GM18508 (cell line): ENCODE measurements around the gene TRIM33.
A peak's percentile ranks its signal among the peaks of the same experiment; 100 is the strongest.
"Not testable (repeated sequence)": the region's sequence is repeated elsewhere in the genome, so short reads cannot be mapped to it uniquely, and the experiment has no call there.

Experiments
- ATAC-seq: cut with Tn5 transposase; IDR thresholded peaks from one replicate; pipeline ENCODE4 v1.9.1; 2021; ENCODE audit warnings: moderate number of reproducible peaks; ENCODE audit not compliant: insufficient read depth, unreplicated experiment

TRIM33 gene

DNA sequence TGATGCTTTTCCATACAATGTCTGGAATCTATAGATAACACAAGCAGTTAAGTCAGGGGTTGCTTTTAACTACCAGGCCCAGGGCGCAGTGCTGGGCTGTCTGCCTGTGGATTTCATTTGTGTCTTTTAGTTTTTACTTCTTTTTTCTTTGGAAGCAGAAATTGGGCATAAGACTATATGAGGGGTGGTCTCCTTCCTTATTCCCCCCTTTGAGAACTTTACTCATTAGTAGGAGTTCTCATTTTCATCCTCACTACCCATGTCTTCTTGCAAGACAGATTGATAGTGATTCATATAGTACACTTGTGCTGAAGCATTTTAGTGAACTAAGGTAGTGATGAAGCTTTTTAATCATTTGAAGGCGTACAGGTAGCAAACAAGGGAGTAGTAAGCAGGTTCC lies 147.8 kb downstream of the TRIM33 start:
- ATAC-seq = not testable (repeated sequence)

- no peak for ATAC-seq
Measured at GRCh38 chr1:114359791-114360190, 151.2 kb downstream of the TRIM33 start.

DNA sequence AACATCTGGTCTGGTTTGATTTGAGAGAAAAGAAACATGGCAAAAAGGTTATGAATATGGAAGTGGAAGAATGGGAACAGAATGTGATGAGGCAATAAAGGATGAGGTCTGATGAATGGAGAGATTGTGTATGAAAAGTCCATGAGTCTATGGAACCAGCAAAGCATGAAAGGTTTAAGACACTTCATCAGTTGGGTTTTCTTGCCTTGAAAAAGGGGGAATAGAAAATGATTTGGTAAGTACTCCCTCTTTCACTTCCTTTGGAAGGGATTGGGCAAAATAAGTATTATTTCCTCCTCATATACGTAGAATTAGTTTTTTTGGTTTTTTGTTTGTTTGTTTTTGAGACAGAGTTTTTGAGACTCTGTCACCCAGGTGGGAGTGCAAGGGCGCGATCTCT lies 155.8 kb downstream of the TRIM33 start:
- ATAC-seq = no peak

- no peak for ATAC-seq
Measured at GRCh38 chr1:114353262-114353661, 157.7 kb downstream of the TRIM33 start.

DNA sequence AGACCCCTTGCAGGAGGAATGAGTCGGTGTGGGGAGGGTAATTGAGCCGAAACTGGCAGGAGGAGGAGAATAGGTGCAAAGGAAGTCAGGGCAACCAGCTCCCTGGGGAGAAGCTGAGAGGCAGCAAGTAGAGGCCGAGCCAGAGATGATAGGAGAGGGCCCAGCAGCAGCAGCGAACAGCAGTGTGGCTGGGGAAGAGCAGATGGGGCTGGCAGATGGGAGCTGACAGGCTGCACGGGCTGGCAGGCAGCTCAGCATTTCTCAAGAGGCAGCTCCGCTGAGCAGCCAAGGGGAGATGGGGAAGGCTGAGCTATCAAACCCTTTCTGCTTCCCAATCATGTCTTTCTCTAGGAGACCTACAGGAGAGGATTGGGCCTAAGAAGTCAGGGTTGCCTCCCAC lies 158.2 kb downstream of the TRIM33 start:
- no peak for ATAC-seq

GRCh38 chr1:114350731-114351445 lies 160.1 kb downstream of the TRIM33 start:
- ATAC-seq = no peak

DNA sequence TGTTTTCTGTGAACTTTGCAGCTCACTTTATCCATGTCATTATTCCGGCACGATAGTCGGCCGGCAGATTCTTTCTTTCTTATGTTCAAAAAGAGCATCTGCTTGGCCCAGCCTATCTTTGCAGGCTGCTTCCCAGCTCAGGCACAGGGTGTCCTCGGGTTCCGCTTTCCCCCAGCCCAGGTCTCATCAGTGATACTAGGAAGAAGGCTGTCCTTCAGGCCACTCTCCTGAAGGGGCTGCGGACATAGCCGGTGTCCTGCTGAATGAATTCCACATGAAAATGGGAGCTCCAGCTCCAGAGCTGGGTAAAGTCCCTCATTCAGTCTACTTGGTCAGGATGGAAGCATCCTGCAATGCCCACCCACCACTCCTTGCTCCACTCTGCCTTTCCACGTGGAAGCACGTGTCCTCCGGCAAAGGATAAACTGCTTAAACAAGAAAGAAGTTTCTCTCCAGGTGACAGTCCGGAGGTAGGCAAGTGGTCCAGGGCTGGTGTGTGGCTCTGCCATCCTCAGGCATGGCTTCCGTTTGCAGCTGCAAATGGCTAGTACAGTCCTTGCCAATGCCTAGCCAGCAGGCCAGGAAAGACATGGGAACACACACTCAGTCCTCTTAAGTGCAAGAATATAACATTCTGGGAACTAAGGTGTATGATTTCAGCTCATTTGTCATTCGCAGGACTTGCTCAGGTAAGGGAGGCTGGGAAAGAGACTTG lies 161.0 kb downstream of the TRIM33 start:
- ATAC-seq = no peak

DNA sequence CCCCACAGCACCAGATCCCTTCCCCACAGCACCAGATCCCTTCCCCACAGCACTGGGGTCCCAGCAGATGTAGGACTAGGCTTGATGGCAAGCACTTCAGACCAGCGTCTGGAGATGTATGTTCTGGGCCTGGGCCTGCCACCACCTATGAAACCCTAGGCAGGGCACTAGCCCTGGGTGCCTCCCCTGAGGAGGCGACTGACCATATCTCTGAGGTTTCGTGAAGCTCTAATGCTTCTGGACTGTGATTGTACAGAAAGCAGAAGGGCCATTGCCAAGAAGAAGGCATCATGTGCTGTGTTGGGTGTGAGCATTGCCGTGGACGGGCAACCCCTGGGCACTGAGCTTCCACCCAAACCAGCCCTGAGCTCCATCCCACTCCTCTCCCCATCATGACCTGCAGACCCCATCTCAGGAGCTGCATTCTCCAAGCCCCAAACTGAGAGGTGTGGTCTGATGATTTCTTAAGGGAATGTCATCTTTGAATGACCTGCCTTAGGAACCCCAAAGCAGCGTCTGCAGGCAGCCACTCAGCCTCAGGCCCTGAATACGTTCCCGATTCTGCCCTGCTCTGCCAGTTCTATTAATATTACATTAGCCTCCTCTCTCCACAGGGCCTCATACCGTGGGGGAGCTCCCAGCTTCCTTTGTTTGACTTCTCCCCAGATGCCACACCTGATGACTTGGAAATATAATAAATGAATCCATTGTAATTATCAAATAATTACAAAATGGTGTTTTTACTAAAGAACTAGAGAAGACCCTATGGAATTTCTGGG lies 163.4 kb downstream of the TRIM33 start:
- ATAC-seq = no peak

- ATAC-seq = peak; percentile 94
Measured at GRCh38 chr1:114346480-114347029, 164.4 kb downstream of the TRIM33 start.

- peak; percentile 17 for ATAC-seq
Measured at GRCh38 chr1:114345930-114346479, 165.0 kb downstream of the TRIM33 start.

- no peak for ATAC-seq
Measured at GRCh38 chr1:114344656-114345055, 166.3 kb downstream of the TRIM33 start.
